IgD-negative memory B cell (primary cell): ENCODE results near the gene ZFHX3. TPM values are rescaled to one million over a fixed set of nuclear protein-coding genes. Genes with fewer than 3 reads are reported as not detected.

Source experiments
- H3K27ac Mint-ChIP-seq, 3 donors: one replicate each; pipeline ENCODE4 v1.8.0; 2020 to 2022; ENCODE audit warnings: mild to moderate bottlenecking in 3 of 3, mixed read lengths in 3 of 3, moderate library complexity in 1 of 3
- H3K27me3 Mint-ChIP-seq: one replicate; pipeline ENCODE4 v1.8.0; 2021; ENCODE audit warnings: mixed read lengths
- H3K36me3 Mint-ChIP-seq: one replicate; pipeline ENCODE4 v1.8.0; 2020; ENCODE audit warnings: mild to moderate bottlenecking, mixed read lengths
- H3K4me1 Mint-ChIP-seq, 3 donors: one replicate each; pipeline ENCODE4 v1.8.0; 2020 to 2022; ENCODE audit warnings: mixed read lengths in 3 of 3, mild to moderate bottlenecking in 1 of 3
- H3K4me3 Mint-ChIP-seq, 4 donors: one replicate each; pipeline ENCODE4 v1.8.0; 2020 to 2022; ENCODE audit warnings: mild to moderate bottlenecking in 4 of 4, mixed read lengths in 4 of 4, moderate library complexity in 3 of 4
- H3K9me3 Mint-ChIP-seq, 3 donors: one replicate each; pipeline ENCODE4 v1.8.0; 2020 to 2021; ENCODE audit warnings: mixed read lengths in 3 of 3, mild to moderate bottlenecking in 1 of 3
- polyA plus RNA-seq: library from polyadenylated mRNA; unstranded; fragments of 300-500 nt; fragmentation: Illumina TruSeq; gene quantifications from one replicate; pipeline ENCODE4 v1.2.3, GENCODE V29; 2021

ZFHX3 gene
- polyA plus RNA-seq, 1 donor from 2014 or later: 1.6 TPM

DNA sequence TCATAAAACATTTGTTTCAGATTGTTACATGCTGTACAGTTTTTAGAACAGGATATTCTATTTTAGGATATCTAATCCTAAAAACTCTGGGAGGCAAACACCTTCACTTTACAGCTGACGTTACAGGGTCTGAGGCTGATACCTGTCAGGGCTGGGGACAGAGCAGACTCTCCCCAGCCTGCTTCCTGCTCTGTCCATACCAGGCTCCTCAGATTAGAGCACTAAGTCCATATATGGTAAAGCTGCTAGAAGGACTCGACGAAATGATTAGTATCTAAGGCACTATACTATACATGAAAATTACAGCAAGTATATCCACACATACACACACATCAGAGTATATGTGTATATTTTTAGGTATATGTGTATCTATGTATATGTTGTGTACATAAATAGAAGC, 125.2 kb downstream of the ZFHX3 start:
- peaks cover 0 to 7% (median 0%) of the 10 kb centered on the region in 3 donors for H3K4me1 Mint-ChIP-seq
- H3K9me3 Mint-ChIP-seq: peaks cover 0 to 4% (median 0%) of the 10 kb centered on the region in 3 donors
- H3K4me3 Mint-ChIP-seq: no peak overlapping the region
- H3K27ac Mint-ChIP-seq: peak overlapping the region in 1 of 3 donors; percentile 87
- H3K27me3 Mint-ChIP-seq: peaks cover 2% of the 10 kb centered on the region
- peaks cover 5% of the 10 kb centered on the region for H3K36me3 Mint-ChIP-seq

DNA sequence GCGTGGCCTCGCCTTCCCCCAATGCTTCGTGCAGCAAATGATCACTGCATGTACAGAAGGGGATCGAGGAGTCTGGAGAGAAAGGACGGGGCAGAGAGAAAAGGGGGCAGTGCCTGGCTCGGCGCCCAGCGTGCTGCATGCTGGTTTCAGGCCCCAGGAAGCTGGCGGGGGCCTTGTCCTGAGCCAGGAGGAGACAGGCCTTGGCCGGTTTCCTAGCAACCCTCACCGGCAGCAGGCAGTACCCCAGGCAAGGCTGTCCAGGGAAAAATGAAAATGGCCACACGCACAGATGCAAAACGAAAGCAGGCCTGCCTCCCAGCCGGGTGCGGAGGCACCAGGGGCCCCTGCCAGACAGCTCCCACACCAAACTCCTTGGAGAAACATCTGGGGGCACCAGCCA, 126.3 kb downstream of the ZFHX3 start:
- peaks cover 2% of the 10 kb centered on the region for H3K27me3 Mint-ChIP-seq
- H3K27ac Mint-ChIP-seq: no peak overlapping the region
- no peak overlapping the region for H3K4me3 Mint-ChIP-seq
- H3K9me3 Mint-ChIP-seq: peaks cover 0 to 4% (median 0%) of the 10 kb centered on the region in 3 donors
- peaks cover 0 to 7% (median under 1%) of the 10 kb centered on the region in 3 donors for H3K4me1 Mint-ChIP-seq
- peaks cover 5% of the 10 kb centered on the region for H3K36me3 Mint-ChIP-seq

DNA sequence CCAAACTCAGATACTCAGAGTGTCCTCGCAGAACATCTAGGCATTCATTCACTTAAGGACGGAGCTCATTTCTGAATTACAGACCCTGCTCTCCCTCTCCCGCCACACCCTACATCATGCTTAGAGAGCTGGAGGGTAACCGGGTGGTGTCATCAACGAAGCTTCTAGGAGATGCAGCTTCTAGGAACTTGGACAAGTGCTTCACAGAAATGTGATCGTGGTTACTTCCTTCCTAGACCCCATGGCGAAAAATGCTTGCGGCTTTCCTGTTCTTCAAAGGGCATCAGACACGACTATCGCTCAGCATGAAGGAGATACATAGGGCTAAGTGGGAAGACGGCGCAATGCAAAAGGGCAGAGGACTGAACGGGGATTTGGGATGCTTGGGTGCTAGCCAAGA, 126.8 kb downstream of the ZFHX3 start:
- H3K4me3 Mint-ChIP-seq: no peak overlapping the region
- H3K27ac Mint-ChIP-seq: no peak overlapping the region
- H3K36me3 Mint-ChIP-seq: peaks cover 6% of the 10 kb centered on the region
- peaks cover 0 to 7% (median 1%) of the 10 kb centered on the region in 3 donors for H3K4me1 Mint-ChIP-seq
- H3K9me3 Mint-ChIP-seq: peaks cover 0 to 4% (median 0%) of the 10 kb centered on the region in 3 donors
- H3K27me3 Mint-ChIP-seq: peaks cover 2% of the 10 kb centered on the region

DNA sequence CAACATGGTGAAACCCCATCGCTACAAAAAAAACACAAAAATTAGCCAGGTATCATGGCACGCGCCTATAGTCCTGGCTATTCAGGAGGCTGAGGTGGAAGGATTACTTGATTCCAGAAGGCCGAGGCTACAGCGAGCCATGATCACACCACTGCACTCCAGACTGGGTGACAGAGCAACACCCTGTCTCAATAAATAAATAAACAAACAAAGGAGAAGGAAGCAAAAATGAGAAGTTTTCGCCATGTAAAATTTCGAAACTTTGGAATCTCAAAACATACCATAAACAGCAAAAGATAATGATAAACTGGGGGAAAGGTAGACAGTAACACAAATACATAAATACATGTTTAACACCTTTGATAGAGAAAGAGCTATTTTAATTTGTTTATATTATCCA, 130.9 kb downstream of the ZFHX3 start:
- no peak overlapping the region for H3K4me3 Mint-ChIP-seq
- H3K36me3 Mint-ChIP-seq: peaks cover 7% of the 10 kb centered on the region
- peaks cover 0 to 4% (median 0%) of the 10 kb centered on the region in 3 donors for H3K9me3 Mint-ChIP-seq
- H3K4me1 Mint-ChIP-seq: peaks cover 0 to 5% (median 1%) of the 10 kb centered on the region in 3 donors
- H3K27ac Mint-ChIP-seq: no peak overlapping the region
- H3K27me3 Mint-ChIP-seq: no peaks in the 10 kb centered on the region

GRCh38 chr16:72915331-72915730, 132.6 kb downstream of the ZFHX3 start:
- Mint-ChIP-seq H3K27ac (no peak overlapping the region), H3K9me3 (peaks cover 0 to 4% (median 0%) of the 10 kb centered on the region in 3 donors), H3K4me1 (peaks cover 0 to 3% (median 1%) of the 10 kb centered on the region in 3 donors), H3K4me3 (no peak overlapping the region), H3K27me3 (no peaks in the 10 kb centered on the region), H3K36me3 (peaks cover 5% of the 10 kb centered on the region)

GRCh38 chr16:72913551-72913950, 134.4 kb downstream of the ZFHX3 start:
- no peak overlapping the region for H3K27ac Mint-ChIP-seq
- H3K9me3 Mint-ChIP-seq: peaks cover 0 to 4% (median 0%) of the 10 kb centered on the region in 3 donors
- no peaks in the 10 kb centered on the region for H3K27me3 Mint-ChIP-seq
- peaks cover 0 to 5% (median 1%) of the 10 kb centered on the region in 3 donors for H3K4me1 Mint-ChIP-seq
- no peak overlapping the region for H3K4me3 Mint-ChIP-seq
- peaks cover 5% of the 10 kb centered on the region for H3K36me3 Mint-ChIP-seq

- Mint-ChIP-seq H3K27me3 (no peaks in the 10 kb centered on the region), H3K27ac (peak overlapping the region in 1 of 3 donors; percentile 54), H3K9me3 (no peaks in the 10 kb centered on the region), H3K4me3 (no peak overlapping the region), H3K4me1 (peaks cover 0 to 3% (median 1%) of the 10 kb centered on the region in 3 donors), H3K36me3 (peaks cover 5% of the 10 kb centered on the region)
Measured at GRCh38 chr16:72911971-72912370, 136.0 kb downstream of the ZFHX3 start.

DNA sequence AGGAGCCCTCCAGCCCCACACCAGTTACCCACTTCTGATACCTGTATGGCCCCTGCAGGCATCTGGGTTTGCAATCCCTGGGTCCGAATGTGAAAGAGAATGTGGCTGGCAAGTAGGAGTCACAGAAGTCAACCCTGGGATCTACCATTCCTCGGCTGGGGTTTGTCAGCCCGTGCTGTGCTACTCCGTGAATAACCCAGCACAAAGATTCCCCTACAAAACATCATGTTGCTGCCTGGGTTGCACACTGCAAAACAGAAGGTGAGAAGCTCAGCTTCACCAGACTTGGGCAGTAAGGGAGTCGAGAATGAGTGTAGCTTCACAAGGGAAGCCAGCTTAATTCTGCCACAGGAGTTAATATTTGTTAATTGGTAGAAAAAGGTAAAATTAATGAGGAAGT, 137.1 kb downstream of the ZFHX3 start:
- Mint-ChIP-seq H3K4me3 (no peak overlapping the region), H3K27me3 (no peaks in the 10 kb centered on the region), H3K27ac (no peak overlapping the region), H3K4me1 (peaks cover 0 to 3% (median 0%) of the 10 kb centered on the region in 3 donors), H3K36me3 (peaks cover 3% of the 10 kb centered on the region), H3K9me3 (no peaks in the 10 kb centered on the region)

DNA sequence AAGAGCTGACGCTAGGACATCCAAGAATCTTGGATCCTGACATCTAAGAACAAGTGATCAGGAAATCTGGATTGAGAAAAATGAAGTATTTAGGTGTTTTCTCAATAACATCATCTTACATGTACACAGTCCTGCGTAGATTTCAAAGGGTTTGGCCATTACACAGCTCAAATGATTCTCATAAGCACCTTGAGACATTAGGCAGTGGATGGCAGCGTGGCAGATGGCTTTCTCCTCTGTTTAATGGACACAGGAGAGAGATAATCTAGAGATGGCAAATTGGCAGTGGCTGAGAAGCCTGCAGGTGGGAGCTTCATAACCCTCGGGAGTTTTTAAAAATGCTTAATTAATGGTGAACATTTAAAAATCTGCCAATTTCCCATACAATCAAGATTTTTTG, 137.5 kb downstream of the ZFHX3 start:
- Mint-ChIP-seq H3K4me1 (peaks cover 0 to 3% (median 0%) of the 10 kb centered on the region in 3 donors), H3K27ac (peak overlapping the region in 1 of 3 donors; percentile 3), H3K36me3 (peaks cover 3% of the 10 kb centered on the region), H3K9me3 (no peaks in the 10 kb centered on the region), H3K4me3 (no peak overlapping the region), H3K27me3 (no peaks in the 10 kb centered on the region)

- H3K9me3 Mint-ChIP-seq: no peaks in the 10 kb centered on the region
- no peak overlapping the region for H3K27ac Mint-ChIP-seq
- no peaks in the 10 kb centered on the region for H3K27me3 Mint-ChIP-seq
- H3K36me3 Mint-ChIP-seq: no peaks in the 10 kb centered on the region
- no peak overlapping the region for H3K4me3 Mint-ChIP-seq
- H3K4me1 Mint-ChIP-seq: peaks cover 0 to 3% (median 0%) of the 10 kb centered on the region in 3 donors
Measured at GRCh38 chr16:72909196-72909595, 138.7 kb downstream of the ZFHX3 start.

DNA sequence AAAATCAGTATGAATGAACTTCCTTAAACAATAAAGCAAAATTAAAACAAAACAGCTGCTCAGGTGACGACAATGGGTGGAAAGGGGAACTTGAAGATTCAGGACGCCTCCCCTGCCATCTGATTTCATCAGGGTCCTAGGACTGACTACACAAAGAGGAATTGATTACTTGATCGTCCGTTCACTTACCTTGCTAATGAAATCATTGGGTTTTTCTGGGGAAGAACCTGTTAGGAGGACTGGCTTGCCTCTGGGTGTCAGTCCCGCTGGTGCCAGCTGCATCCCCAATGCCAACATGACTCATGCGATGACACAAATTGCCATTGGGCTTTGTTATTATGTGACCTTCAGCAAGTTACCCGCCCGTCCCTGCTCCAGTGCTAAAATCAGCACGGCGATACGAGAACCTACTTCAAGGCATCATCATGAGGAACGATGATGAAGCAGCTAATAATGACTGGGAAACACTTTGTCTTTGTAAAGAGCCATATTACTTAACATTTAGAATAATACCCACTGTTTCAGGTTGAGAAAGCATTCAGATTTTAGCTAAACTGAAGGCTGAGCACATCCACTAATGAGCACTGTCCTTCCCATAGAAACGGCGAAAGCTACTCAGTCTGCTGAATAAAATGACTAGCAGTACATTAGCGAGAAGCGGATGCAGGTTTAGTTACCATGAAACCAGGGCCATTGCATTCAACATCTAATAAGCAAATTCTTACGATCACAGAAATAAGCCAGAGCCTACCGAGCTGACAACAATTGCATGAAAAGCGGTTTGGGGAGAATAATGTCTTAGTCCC, 139.4 kb downstream of the ZFHX3 start:
- peak overlapping the region in 1 of 3 donors; percentile 16 for H3K27ac Mint-ChIP-seq
- no peaks in the 10 kb centered on the region for H3K27me3 Mint-ChIP-seq
- H3K4me3 Mint-ChIP-seq: no peak overlapping the region
- no peaks in the 10 kb centered on the region for H3K9me3 Mint-ChIP-seq
- peaks cover 0 to 3% (median 0%) of the 10 kb centered on the region in 3 donors for H3K4me1 Mint-ChIP-seq
- H3K36me3 Mint-ChIP-seq: no peaks in the 10 kb centered on the region

DNA sequence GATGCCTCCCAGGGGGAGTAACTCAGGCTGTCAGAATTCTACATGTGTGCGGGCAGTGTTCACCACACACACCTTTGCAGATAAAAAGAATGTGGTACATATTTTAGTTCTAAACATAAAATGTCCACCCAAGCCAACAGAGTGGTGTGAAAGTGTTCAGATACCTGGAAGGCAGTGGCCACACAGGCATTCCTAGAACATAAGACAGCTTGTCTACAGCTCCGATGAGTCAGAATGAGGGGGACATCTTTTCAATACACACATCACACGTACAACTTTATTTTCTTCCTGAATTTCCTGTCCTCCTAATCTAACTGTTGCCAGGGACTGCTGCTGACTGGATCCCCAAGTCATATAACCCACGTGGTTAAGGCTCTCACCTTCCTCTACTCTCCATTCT, 142.3 kb downstream of the ZFHX3 start:
- Mint-ChIP-seq H3K36me3 (no peaks in the 10 kb centered on the region), H3K27me3 (no peaks in the 10 kb centered on the region), H3K9me3 (no peaks in the 10 kb centered on the region), H3K4me3 (no peak overlapping the region), H3K4me1 (peaks cover 0 to 3% (median 0%) of the 10 kb centered on the region in 3 donors), H3K27ac (no peak overlapping the region)

GRCh38 chr16:72903176-72903575, 144.8 kb downstream of the ZFHX3 start:
- Mint-ChIP-seq H3K27me3 (no peaks in the 10 kb centered on the region), H3K4me3 (no peak overlapping the region), H3K36me3 (no peaks in the 10 kb centered on the region), H3K4me1 (no peaks in the 10 kb centered on the region), H3K27ac (no peak overlapping the region), H3K9me3 (no peaks in the 10 kb centered on the region)

DNA sequence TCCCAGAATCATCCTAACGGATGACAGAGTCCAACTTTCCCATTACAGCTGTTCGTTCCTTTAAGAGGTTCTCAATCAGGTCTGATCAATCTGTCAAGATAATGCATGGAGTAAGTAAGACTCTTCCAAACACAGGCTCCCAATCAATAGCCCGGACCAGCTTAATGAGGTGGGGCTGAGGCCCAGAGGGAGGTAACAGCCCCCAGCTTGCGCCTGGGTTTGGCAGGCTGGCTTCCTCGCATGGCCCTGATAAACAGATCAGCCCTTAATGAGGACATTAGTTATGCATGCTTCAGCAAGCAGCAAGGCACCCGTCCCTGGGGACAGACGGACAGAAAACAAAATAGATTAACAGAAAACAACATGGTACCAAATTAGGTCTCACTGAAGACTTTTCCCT, 145.7 kb downstream of the ZFHX3 start:
- peaks cover 0 to 2% (median 0%) of the 10 kb centered on the region in 3 donors for H3K4me1 Mint-ChIP-seq

DNA sequence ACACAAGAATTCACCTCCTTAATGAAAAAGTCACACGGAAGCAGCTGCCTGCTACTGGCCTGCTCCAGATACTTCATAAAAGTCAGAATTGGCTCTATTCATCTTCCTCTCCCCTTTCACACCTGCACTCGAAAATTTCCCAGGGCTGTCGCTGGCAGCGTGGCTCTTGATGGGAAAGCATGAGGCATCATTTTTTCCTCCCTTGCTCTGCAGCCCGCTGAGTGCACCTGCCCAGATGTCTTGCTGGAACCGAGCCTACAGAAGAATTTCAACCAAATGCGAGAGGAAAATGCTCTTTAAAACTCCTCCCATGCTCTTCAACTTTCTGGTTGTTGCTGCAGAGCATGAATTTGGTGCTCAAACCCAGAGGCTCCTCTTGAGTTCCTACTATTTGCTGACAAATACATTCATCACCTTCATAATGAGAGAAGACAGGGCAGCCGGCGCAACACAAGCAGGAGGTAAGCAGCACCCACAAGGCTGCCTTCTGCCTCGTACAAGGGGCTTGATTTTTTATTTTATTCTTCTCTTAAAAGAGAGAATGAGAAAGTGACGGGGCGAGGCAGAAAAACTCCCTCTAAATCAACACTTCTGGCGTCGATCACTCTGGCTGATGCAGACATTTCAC, 146.8 kb downstream of the ZFHX3 start:
- Mint-ChIP-seq H3K4me1 (peaks cover 0 to 2% (median 0%) of the 10 kb centered on the region in 3 donors), H3K36me3 (no peaks in the 10 kb centered on the region), H3K27ac (no peak overlapping the region), H3K27me3 (no peaks in the 10 kb centered on the region), H3K9me3 (no peaks in the 10 kb centered on the region), H3K4me3 (no peak overlapping the region)

More for the DNA sequence above, 145.7 kb downstream of the ZFHX3 start:
- Mint-ChIP-seq H3K4me3 (no peak overlapping the region), H3K9me3 (no peaks in the 10 kb centered on the region), H3K36me3 (no peaks in the 10 kb centered on the region), H3K27ac (no peak overlapping the region), H3K27me3 (no peaks in the 10 kb centered on the region)
